Left ventricle myocardium inferior (tissue), 1 donor: ENCODE data around the gene GBA2. TPM values are rescaled to one million over a fixed set of nuclear protein-coding genes. Genes with fewer than 3 reads are reported as not detected.

Experiments
- DNase-seq: peaks from one replicate; pipeline ENCODE4 v3.0.0-alpha.2; 2020
- H3K27ac ChIP-seq: fragments of 200-600 bp; replicated peaks from 2 replicates; pipeline ENCODE4 v1.8.0; 2021
- H3K27me3 ChIP-seq: fragments of 200-600 bp; 2 replicates; pipeline ENCODE4 v1.8.0; 2021; ENCODE audit warnings: low read depth
- H3K36me3 ChIP-seq: fragments of 200-600 bp; 2 replicates; pipeline ENCODE4 v1.8.0; 2021
- H3K4me1 ChIP-seq: fragments of 200-600 bp; 2 replicates; pipeline ENCODE4 v1.8.0; 2021
- H3K4me3 ChIP-seq: fragments of 200-600 bp; 2 replicates; pipeline ENCODE4 v1.8.0; 2021; ENCODE audit warnings: mild to moderate bottlenecking, moderate library complexity
- H3K9me3 ChIP-seq: fragments of 200-600 bp; replicated peaks from 2 replicates; pipeline ENCODE4 v1.8.0; 2021
- CTCF ChIP-seq: fragments of 200-600 bp; IDR thresholded peaks from 2 replicates; pipeline ENCODE4 v1.8.0; 2021; ENCODE audit warnings: antibody characterized with exemption, mild to moderate bottlenecking, borderline replicate concordance
- intact Hi-C: fragments of 100-400 bp; cut with micrococcal nuclease; formaldehyde crosslinking; loops from one replicate; pipeline ENCODE4 v1.11.0; 2022
- total RNA-seq: library from RNA; stranded (reverse); fragmentation: NEBNext Ultra II Directional; extraction: Animal tissue kit (Norgen Biotek cat#: 25700); gene quantifications from one replicate; pipeline ENCODE4 v1.2.1, GENCODE V29; 2021
- donor health status: DM: no; HTN: yes; CAD: no; lungs with severe emphysema.

The GBA2 gene
- total RNA-seq, 1 donor from 2014 or later: 75.0 TPM

- H3K9me3 ChIP-seq: no peaks in the 10 kb centered on the region
- peaks cover 99% of the 10 kb centered on the region for H3K36me3 ChIP-seq
- peaks cover 35% of the 10 kb centered on the region for H3K4me1 ChIP-seq
- TF ChIP-seq CTCF: no peak
- no peak for DNase-seq
- H3K4me3 ChIP-seq: no peak overlapping the region
- no peak overlapping the region for H3K27ac ChIP-seq
- no peaks in the 10 kb centered on the region for H3K27me3 ChIP-seq
- intact Hi-C loops: no loop called here
Observed at GRCh38 chr9:35738924-35739323, 10.1 kb downstream of the GBA2 start.

- DNase-seq: no peak
- no peaks in the 10 kb centered on the region for H3K27me3 ChIP-seq
- intact Hi-C loops: no loop called here
- no peak for TF ChIP-seq CTCF
- H3K4me1 ChIP-seq: peaks cover 35% of the 10 kb centered on the region
- no peak overlapping the region for H3K4me3 ChIP-seq
- peaks cover 93% of the 10 kb centered on the region for H3K36me3 ChIP-seq
- H3K9me3 ChIP-seq: no peaks in the 10 kb centered on the region
- no peak overlapping the region for H3K27ac ChIP-seq
Observed at GRCh38 chr9:35738186-35738585, 10.8 kb downstream of the GBA2 start.

GRCh38 chr9:35737143-35737542 lies 11.9 kb downstream of the GBA2 start:
- Histone ChIP-seq H3K4me1 (peaks cover 39% of the 10 kb centered on the region), H3K27me3 (no peaks in the 10 kb centered on the region), H3K36me3 (peaks cover 82% of the 10 kb centered on the region), H3K27ac (peak overlapping the region; percentile 48), H3K9me3 (no peaks in the 10 kb centered on the region), H3K4me3 (no peak overlapping the region)
- DNase-seq: no peak
- TF ChIP-seq CTCF: no peak
- intact Hi-C loops: no loop called here

- Histone ChIP-seq H3K27ac (peak overlapping the region; percentile 48), H3K4me3 (no peak overlapping the region), H3K27me3 (no peaks in the 10 kb centered on the region), H3K9me3 (no peaks in the 10 kb centered on the region), H3K36me3 (peaks cover 74% of the 10 kb centered on the region), H3K4me1 (peaks cover 40% of the 10 kb centered on the region)
- TF ChIP-seq CTCF: peak; percentile 87
- intact Hi-C loops: no loop called here
- DNase-seq: peak; percentile 48
Observed at GRCh38 chr9:35736201-35736633, 12.8 kb downstream of the GBA2 start.

- Histone ChIP-seq H3K4me3 (no peak overlapping the region), H3K27ac (peak overlapping the region; percentile 99), H3K27me3 (no peaks in the 10 kb centered on the region), H3K36me3 (peaks cover 54% of the 10 kb centered on the region), H3K4me1 (peaks cover 61% of the 10 kb centered on the region), H3K9me3 (no peaks in the 10 kb centered on the region)
- intact Hi-C loops: loop anchor here (5.0 kb wide), 1 partner anchor 87 kb away; no protein-coding TSS in a partner anchor
- DNase-seq: no peak
- no peak for TF ChIP-seq CTCF
Observed at GRCh38 chr9:35734096-35734495, 14.9 kb downstream of the GBA2 start.
